Measurements from ENCODE around the gene RNASE9.
"Not testable (repeated sequence)": the region's sequence is repeated elsewhere in the genome, so short reads cannot be mapped to it uniquely, and the experiment has no call there.

The RNASE9 gene

DNA sequence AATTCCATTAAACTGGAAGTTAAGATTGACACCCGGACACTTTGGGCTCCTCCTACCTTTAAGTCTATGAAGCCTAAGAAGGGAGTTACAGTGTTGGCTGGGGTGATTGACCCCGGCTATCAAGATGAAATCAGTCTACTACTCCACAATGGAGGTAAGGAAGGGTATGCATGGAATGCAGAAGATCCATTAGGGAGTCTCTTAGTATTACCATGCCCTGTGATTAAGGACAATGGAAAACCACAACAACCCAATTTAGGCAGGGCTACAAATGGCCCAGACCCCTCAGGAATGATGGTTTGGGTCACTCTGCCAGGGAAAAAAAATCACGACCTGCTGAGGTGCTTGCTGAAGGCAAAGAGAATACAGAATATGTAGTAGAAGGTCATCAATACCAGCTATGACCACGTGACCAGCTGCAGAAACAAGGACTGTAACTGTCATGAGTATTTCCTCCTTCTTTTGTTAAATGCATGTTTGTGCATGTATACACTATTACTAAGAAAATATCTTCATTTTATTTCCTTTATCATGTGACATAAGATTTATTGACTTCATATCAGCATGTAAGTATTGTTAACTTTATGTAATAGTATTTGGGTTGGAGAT, 11.6 kb upstream of the RNASE9 start:
- DNase-seq (ENCODE audit: low read depth): not testable (repeated sequence)

DNA sequence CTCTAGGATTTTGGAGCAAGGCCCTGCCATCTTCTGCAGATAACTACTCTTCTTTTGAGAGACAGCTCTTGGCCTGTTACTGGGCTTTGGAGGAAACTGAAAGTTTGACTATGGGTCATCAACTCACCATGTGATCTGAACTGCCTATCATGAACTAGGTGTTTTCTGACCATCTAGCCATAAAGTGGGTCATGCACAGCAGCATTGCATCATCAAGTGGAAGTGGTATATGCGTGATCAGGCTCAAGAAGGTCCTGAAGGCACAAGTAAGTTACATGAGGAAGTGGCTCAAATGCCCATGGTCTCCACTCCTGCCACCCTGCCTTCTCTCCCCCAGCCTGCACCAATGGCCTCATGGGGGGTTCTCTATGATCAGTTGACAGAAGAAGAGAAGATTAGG, 9.9 kb upstream of the RNASE9 start:
- DNase-seq (ENCODE audit: low read depth): not testable (repeated sequence)

DNA sequence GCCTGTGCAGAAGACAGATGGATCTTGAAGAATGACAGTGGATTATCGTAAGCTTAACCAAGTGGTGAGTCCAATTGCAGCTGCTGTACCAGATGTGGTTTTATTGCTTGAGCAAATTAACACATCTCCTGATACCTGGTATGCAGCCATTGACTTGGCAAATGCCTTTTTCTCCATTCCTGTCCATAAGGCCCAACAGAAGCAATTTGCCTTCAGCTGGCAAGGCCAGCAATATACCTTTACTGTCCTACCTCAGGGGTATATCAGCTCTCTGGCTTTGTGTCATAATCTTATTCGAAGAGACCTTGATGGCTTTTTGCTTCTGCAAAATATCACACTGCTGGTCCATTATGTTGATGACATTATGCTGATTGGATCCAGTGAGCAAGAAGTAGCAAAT, 9.0 kb upstream of the RNASE9 start:
- not testable (repeated sequence) for DNase-seq (ENCODE audit: low read depth)

DNA sequence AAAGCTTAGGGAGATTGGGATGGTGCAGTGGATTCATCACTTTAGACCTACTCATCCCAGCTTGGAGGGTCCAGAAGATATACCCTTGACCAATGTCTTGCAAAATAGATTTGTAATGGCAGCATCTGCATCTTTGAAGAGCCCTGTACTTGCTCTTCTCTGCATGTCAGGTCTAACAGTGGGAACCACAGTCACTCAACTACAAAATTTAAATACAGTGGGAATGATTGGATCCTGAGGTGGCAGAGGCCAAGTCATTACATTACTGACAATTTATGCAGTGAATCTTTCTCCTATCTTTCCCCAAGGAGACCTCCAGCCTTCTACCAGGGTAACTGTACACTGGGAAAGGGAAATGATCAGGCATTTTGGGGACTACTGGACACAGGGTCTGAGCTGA, 8.2 kb upstream of the RNASE9 start:
- DNase-seq (ENCODE audit: low read depth): no peak

DNA sequence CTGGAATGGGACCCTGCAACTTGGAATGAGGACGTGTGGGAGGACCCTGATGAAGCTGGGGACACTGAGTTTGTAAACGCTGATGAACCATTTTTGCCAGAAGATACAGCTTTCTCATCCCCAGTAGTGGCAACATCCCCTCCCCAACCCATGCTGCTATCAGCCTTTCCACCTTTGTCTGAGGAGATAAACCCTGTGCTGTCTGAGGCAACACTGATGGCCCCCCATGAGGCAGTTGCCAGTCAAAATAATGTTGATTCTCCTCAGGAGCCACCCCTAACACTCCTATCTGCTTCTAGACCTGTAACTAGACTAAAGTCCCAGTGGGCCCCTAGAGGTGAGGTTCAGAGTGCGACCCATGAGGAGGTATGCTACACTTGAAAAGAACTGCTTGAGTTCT, 7.5 kb upstream of the RNASE9 start:
- DNase-seq (ENCODE audit: low read depth): no peak

DNA sequence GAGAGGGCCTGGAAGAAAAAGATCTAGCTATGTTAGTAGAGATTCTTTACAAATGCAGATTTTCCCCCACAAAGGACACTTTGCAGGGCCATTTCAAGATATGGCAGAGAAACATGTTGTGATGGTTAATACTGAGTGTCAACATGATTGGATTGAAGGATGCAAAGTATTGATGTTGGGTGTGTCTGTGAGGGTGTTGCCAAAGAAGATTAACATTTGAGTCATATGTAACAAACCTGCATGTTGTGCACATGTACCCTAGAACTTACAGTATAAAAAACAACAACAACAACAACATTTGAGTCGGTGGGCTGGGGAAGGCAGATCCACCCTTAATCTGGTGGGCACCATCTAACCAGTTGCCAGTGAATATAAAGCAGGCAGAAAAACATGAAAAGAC, 6.4 kb upstream of the RNASE9 start:
- DNase-seq (ENCODE audit: low read depth): not testable (repeated sequence)

DNA sequence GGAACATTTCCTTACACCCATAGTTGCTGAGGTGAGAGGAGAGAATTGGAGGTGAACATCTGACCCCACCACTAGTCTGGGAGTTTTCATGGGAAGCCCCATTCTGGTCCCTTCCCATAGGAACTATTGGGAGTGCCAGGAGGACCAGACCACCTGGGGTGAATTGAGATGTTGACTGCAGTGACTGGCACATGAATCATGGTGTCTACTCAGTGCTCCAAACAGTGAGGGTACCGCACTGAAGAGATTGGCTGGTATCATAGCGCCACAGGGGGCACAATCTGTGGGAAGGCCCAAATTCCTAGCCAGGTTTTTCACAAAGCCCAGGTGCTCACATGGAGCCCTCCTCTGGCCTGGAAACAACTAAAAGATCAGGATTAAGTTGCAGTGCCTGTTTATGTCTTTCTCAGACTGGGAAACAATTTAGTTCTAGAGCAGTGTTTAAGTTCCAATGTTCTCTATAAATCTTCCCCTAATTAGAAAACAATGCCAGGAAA, 3.7 kb upstream of the RNASE9 start:
- no peak for DNase-seq (ENCODE audit: low read depth)

DNA sequence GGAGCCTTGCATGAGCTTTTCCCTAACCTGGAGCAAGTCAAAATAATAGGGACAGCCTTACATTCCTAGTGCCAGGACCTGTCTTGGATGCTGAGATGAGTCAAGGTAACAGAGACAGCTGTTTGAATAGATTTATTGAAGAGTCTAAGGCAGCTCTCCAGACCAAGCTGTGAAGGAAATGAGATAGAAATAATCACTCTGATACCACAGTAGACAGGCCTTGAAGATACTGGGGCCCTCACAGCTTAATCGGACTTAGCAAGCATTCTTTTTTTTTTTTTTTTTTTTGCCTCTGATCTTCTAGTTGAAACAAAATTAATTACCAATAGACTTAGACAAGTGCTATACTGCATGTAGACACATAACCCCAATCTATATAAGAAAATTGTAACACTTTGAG, 3.1 kb upstream of the RNASE9 start:
- DNase-seq (ENCODE audit: low read depth): no peak

DNA sequence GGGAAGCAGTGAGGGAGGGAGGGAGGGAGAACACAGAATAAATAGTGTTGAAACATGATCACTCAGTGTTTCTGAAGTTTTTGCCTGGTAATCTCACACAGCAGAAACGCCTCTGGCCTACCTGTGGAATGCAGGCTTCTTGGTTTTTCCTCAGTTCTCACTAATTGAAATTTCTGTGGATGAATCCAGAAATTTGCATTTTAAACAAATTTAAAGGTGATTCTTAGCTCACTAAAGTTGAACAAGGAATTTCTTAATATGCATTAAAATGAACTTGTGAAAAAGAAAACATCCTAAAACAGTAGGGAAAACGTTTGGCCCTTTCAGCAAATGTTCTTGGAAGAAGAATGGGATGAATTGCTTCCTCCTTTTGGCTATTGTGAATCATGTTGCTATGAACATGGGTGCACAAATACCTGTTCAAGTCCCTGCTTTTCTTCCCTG, 1.4 kb downstream of the RNASE9 start:
- no peak for DNase-seq (ENCODE audit: low read depth)

DNA sequence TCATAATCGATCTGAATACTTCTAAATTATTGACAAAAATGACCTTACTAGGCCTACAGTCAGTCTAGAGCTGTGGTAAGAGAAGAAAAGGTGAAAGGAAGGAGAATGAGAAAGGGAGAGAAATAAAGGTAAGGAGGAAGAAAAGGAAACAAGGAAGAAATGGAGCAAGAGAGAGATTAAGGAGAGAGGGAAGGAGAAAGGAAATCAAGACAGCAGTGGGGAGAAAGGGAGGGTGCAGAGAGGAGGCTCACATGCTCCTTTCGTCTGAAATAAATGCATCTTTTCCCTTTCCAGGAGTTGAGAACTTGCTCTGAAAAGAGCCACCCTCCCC, 3.7 kb downstream of the RNASE9 start:
- no peak for DNase-seq (ENCODE audit: low read depth)

DNA sequence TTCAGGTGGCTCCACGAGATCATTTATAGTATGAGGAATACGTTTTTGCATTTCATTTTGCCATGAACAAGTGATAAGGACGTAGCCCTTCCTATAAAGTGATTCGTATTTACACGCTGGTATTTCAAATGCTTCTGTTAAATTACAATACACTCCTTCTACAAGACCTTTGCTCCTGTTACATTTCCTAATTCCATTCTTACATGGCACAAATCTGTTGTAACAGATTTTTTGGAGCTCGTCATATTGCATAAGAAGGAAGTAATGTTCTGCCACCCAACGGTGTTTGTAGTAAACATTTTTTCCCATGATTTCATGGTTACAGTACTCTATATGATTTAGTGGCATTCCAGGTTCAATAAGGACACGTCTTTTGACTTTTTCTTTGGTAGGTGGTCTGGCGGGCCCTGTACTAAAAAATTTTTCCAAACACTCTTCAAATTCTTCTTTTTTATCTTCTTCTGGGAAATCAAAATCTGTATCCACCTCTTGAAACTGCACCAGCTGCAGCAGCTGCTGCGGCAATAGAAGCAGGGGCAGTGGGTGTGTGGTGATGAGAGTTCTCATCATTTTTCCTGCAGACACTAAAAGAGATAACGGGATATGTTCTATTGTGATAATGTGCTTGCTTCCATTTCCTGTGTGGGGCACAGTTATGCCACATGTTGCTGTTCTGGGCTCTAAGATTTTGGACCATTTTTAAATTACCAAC, 4.2 kb downstream of the RNASE9 start:
- DNase-seq (ENCODE audit: low read depth): no peak

DNA sequence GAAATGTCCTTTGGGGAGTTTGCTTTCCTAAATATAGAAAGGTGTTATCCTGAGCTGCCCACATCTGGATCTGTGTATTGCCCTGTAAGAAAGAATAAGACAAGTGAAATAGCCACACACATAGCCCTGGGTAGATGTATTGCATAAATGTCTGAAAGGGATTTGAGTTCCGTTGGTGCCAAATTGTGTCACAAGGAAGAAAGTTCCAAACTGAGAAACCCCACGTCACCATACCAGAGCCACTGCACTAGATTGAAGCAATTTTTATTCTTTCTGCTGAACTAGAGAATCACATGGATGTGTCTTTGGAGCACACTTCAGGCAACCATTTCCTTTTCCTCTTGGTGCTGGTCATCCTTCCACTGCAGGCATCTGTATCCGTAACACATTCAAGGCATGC, 5.0 kb downstream of the RNASE9 start:
- DNase-seq (ENCODE audit: low read depth): no peak

DNA sequence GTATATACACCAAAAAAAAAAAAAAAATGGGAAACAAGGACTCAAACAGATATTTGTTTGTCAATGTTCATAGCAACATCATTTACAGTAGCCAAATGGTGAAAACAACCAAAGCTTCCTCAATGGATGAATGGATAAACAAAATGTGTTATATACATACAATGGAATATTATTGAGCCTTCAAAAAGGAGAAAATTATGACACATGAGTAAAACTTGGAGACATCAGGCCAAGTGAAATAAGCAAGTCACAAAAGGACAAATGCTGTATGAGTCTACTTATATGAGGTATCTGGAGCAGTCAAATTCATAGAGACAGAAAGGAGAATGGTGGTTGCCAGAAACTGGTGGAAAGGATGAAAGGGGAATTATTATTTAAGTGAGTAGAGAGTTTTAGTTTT, 7.8 kb downstream of the RNASE9 start:
- no peak for DNase-seq (ENCODE audit: low read depth)

DNA sequence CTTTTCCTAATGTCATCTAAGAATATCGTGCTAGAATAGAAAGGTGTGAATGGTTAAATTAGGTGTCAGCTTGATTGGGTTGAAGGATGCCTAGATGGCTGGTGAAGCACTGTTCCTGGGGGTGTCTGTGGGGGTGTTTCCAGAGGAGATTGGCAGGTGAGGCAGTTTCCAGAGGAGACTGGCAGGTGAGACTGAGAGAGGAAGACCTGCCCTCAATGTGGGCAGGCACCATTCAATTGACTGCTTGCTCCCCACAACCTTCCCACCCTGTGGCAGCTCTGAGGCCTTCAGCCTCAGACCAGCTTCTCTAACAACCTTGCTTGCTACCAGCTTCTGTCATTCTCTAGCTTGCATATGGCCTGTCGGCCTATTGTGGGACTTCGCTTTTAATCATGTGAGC, 9.2 kb downstream of the RNASE9 start:
- no peak for DNase-seq (ENCODE audit: low read depth)

DNA sequence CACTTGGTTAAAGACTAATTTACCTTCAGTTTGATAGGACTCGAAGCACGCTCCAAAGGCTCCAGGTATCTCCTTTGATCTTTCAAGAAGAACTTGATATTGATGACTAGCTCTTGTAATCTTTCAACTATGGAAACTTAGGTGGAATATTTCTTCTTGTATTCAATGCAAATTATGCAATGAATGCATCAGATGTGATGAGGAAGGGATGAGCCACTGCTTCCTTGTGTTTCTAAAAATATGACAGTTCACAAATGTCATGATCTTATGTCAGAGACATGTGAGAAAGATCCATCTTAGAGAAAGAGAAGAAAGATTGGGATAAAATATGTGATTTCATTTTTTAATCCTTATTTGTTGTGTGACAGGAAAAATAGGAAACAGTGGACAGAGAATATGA, 9.9 kb downstream of the RNASE9 start:
- no peak for DNase-seq (ENCODE audit: low read depth)

DNA sequence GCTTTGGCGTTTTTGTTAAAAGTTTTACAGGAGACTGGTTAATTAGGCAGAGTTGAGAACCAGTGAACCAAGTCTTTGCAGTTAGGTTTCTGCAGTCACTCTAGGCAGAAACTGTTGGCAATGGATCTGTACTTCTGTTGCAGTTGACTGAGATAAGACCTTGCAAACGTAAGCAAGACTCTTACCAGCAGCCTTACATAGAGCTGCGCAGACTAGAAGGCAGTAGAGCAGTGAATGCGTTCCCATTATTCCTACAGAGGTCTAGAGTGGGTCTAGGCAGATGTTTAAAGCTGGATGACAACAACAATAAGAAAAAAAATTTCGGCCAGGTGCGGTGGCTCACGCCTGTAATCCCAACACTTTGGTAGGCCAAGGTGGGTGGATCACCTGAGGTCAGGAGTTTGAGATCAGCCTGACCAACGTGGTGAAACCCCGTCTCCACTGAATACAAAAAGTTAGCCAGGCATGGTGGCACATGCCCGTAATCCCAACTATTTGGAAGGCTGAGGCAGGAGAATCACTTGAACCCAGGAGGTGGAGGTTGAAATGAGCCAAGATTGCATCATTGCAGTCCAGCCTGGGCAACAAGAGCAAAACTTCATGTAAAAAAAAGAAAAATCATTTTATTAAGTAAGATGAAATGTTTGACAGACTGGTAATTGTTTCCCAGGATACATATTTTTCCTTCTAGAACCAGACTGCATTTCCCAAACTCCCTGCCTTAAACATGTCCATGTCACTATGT, 12.3 kb downstream of the RNASE9 start:
- DNase-seq (ENCODE audit: low read depth): no peak

DNA sequence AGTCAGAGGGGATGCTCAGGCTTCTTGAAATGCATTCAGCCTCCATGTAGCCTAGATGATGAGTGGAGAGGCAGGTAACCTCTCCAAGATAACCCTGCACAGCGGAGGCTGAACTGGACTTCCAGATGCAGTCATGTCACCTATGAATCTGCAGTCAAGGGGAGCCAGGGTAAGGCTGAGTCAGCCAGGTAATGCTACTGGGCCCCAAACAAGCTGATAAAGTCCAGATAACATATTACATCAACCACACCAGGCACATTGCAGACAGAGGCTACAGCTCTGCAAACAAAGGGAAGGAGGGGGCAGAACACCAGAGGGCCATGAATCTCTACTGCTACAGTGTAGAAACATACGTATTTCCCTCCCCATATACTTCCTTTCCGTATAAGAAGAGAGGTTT, 14.0 kb downstream of the RNASE9 start:
- no peak for DNase-seq (ENCODE audit: low read depth)

DNA sequence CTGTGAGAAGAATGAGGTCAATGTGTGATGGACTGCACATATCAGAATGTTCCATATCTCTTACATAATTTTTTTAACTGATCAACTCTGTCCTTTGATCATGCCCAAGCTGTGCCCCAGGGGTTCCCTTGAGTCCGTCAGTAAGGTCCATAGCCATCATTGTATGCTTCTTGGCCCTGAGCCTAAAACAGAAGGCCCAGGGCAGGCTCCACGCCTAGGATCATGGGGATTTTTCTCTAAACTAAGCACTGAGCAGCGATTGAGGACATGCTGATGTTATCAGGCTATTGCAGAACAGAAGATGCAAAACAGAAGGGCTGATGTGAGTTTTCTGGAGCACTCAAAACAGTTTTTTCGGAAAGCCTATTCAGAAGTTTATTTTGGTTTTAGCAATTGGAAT, 20.9 kb downstream of the RNASE9 start:
- no peak for DNase-seq (ENCODE audit: low read depth)

DNA sequence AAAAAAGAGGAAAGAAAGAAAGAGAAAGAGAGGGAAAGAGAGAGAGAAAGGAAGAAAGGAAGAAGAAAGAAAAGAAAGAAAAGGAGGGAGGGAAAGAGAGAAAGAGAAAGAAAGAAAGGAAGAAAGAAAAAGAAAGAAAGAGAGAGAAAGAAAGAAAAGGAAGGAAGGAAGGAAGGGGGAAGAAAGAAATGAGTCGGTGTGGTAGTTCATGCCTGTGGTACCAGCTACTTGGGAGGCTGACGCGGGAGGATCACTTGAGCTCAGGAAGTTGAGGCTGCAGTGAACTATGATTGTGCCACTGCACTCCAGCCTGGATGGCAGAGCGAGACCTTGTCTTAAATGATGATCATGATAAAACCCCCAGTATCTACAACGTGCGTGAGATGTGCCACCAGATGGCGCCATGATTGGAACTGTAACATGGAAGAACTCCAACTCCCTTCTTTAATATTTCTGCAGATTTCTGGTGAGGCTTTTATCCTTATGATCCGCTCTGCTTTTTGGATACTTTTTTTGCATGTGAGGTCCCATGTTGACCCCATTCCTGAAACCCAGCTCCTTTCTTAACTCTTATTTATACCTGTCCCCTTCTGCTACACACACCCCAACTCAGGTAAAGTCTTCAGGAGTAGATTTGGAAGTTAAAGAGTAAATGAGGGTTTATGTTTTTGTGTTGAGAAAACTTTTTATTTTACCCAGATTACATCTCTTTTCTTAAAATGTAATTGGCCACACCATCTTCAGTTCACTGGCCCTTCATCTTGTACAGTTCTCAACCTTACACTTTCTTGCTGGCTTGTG, 29.9 kb downstream of the RNASE9 start:
- peak; percentile 54 for DNase-seq (ENCODE audit: low read depth)

DNA sequence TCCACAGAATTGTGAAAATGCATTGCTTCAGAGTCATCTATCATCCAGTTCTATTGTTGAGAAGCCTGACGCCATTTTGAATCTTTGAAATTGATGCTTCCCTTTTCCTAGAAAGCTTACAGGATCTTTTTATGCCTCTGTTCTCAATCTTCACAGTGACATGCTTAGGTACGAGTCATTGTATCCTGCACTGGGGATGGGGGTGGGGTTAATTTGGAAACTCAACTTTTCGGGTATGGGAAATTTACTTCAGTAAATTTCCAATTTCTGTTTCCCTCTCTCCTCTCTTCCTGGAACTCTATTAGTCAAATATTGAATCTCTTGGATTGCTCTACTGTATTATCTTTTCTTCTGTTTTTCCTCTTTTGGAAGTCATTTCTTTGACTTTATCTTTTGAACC, 31.0 kb downstream of the RNASE9 start:
- no peak for DNase-seq (ENCODE audit: low read depth)

DNA sequence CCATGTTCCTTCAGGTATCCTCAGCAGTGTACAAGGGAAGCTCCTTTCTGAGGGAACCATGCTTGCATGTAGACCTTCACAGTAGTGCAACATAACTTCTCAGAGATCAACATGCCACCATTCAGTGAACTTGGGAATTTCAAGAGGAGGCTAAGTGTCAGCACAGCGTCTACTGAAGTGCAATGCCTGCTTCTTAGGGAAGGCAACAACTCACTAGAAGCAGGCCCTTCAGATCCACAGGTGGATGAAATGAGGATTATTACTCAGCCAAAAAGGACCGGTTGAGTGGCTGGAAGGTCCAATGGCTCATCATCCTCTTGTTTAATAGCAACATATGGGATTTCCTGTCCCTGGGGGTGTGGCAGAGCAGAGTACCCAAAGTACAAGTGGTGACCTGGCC, 36.8 kb downstream of the RNASE9 start:
- no peak for DNase-seq (ENCODE audit: low read depth)

DNA sequence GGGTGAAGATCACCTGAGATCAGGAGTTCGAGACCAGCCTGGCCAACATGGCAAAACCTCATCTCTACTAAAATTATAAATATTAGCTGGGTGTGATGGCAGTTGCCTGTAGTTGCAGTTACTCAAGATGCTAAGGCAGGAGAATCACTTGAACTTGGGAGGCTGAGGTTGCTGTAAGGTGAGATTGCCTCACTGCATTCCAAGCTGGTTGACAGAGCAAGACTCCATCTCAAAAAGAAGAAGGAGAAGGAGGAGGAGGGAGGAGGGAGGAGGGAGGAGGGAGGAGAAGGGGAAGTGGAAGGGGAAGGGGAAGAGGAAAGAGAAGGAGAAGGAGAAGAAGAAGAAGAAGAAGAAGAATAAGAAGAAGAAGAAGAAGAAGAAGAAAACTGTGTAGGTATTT, 38.5 kb downstream of the RNASE9 start:
- no peak for DNase-seq (ENCODE audit: low read depth)

DNA sequence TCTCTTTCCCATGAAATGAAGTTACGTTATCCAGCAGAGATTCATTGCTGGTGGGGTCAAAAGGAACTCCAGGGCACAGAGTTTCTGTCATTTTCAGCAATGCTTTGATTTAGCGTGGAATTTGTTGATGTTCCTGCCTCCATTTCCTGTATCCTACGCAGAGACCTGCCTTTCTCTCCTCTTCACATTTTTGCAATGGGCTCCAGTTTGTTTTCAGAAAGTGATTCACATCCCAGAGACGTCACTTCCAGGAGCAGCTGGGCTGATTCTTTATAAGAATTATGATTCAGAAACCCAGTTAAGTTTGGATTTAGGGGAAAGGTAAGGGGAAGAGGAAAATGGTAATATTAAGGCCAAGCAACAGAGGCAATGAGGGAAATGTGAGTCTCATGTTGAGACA, 43.9 kb downstream of the RNASE9 start:
- DNase-seq (ENCODE audit: low read depth): no peak
